ENCODE measurements around the gene NEIL1.
"Not testable (repeated sequence)": the region's sequence is repeated elsewhere in the genome, so short reads cannot be mapped to it uniquely, and the experiment has no call there.

The NEIL1 gene

DNA sequence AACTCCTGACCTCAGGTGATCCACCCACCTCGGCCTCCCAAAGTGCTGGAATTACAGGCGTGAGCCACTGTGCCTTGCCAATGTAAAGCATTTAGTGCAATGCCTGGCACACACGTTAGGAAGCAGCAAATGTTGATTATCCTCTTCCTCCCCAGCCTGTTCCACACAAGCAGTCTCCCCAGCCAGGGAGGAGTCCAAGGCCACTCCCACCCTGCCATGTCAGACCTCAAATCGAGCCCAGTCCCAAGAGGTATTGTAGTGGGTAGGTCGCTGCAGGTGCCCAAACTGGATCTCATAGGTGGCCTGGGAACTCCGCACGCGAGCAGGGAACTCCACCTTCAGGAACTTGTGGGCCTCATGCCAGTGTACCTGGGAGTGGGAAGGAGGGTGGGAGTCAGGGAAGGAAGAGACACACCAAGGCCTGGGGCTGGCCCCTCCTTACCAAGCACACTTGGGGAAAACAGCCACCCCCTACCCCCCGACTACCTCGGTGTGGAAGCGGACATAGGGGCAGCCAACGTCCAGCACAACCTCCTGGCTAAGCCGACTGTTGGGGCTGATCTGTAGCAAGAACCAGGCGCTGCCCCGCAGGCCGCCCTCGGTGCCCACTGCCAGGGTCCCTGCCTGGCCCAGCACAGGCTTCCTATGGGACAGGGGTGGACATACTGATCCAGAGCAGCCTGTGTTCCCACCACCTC lies 11.3 kb downstream of the NEIL1 start:
- no peak for DNase-seq

DNA sequence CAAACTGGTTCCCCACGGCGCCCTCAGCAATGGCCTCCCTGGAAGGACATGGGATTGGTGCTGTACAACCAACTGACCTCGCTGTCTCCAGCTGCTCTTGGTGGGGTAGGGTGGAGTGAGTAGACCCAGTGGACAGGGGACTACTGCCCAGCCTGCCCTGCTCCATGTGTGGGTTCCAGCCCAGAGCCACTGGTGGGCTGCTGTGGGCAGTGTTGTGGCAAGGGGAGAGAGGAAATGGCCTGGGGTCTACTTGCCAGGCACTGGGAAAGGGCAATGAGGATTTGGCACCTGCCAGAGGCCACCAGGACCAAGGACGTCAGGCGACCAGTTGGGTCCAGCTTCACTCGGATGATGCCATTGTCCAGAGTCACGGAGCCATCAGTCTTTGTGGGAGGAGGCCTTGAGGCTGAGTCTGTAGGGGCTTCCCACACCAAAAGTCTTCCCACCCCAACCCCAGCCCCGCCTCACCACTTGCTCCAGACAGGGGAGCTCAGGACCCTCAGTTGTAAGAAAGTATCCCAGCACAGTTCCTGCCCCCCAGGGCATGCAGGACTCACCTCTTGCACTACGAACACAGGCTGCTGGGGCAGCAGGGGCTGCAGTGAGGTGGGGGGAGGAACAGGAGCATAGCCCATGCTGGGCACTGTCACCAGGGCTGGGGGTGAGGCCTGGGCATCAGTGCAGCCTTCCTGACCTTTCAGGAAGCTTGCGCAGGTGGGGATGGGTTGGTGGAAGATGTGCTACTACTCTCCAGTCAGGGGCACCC lies 12.1 kb downstream of the NEIL1 start:
- DNase-seq = no peak

DNA sequence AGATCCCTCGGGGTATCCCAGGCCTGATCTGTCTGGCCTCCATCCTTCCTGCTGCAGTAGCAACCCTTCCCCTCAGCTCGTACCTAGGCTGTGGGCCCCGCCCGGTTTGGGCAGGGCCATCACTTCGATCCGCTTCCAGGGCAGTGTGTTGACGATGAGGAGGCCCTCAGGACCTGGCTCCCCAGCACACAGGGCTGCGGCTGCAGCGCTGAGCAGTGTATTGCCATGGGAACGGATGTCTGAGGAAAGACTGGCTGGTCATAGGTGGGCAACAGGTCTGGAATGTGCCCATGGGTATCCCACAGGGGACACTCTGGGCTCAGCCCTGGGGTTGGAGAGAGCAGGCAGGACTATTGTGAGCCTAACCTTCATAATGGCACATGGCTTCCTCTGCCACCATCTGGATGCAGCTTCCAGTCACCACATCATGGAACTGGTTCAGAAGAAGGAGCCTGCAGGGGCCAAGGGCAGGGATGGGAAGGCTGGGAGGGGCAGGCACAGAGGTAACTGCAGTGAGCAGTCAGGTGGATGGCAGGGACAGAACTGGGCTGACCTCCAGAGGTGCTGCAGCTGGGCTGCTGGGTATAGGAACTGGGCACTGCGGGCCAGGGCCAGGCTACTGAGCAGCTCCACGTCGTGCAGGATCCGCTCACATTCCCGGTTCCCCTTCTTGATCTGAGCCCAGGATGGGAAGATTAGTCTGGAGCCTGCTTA lies 12.9 kb downstream of the NEIL1 start:
- DNase-seq = no peak

DNA sequence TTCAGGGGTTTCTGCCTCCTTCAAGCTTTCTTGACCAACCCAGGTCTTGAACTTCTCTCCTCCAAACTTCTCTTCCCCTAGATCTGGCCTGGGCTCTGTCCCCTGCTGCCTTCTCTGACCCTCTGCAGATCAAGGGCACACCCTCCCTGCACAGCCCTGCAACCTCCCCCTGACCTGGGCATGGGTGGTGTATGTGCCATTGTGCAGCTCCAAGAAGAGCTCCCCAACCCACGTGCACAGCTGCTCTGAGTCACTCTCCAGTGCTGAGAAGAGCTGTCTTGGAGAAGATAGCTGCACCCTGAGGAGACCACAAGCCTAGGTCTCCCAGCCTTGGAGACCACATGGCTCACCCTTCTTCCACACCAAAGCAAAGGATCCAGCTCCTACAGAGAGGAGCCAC lies 13.6 kb downstream of the NEIL1 start:
- DNase-seq = no peak

DNA sequence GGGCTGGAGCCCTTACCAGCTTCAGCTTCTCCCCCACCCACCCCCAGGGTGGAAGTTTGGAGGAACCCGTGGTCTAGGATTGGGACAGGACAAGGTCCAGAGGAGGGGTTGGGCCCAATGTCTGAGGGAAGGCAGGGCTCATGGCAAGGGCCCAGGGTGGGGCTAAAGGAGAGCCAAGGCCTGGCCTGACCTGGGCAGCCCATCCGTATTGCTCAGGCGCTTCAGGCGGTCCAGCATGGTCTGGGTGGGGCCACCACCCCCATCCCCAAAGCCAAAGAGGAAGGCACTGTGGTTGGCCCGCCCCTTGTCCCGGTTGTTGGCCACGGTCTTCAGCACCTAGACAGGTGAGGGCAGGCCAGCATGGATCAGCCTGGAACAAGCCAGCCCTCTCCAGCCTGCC lies 14.0 kb downstream of the NEIL1 start:
- DNase-seq = no peak

DNA sequence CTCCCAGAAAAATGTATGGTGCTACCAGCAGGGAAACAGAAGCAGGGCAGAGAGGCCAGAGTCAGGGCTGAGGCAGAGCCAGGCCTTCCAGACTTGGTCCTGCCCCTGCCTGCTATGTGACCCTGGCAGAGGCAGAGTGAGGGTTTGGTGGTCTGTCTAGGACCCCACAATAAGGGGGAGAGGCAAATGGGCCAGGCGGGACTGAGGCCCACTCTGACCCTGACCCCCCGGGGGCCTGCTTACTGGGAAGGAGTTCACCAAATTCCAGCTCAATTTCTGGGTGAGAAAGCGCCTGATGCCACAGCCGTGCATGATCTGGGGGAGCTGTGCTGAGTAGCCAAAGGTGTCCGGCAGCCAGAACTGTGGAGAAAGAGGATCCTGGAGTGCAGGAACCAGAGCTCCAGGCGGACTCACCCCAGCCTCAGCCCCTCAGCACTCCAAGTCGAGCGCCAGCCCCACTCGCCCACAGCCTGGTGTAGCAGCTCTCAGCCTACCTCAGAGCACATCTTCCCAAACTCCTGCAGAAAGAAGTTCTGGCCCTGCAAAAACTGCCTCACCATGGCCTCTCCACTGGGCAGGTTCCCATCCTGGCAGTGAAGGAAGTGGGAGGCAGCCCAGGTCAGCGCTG lies 14.6 kb downstream of the NEIL1 start:
- no peak for DNase-seq

DNA sequence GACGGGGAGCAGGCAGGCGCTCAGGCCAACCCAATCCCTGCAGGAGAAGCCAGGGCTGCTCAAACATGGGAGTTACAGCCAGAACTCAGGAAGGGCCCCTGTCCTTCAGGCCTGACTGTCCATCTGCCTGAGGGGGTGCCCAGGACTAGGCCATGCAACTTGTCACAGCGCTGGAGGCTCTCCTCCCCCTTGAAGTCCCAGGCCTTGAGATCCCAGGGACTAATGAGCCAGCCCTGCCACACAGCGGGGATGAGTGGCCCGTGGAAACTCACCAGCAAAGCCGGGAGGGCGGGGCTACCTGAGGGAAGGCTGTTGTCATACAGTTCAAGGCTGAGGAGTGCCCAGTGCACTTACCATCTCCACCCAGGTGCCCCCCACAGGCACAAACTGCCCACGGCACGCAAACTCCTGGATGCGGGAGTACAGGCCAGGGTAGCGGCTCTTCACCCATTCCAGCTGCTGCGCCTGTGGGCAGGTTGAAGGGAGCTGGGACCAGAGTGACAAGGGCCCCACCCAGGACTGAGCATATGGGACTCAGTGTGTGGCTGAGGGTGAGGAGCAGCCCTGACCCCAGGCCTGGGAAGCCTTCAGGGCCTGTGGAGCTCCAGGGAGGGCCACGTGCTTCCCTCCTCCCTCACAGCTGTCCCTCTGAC lies 15.3 kb downstream of the NEIL1 start:
- DNase-seq = no peak

DNA sequence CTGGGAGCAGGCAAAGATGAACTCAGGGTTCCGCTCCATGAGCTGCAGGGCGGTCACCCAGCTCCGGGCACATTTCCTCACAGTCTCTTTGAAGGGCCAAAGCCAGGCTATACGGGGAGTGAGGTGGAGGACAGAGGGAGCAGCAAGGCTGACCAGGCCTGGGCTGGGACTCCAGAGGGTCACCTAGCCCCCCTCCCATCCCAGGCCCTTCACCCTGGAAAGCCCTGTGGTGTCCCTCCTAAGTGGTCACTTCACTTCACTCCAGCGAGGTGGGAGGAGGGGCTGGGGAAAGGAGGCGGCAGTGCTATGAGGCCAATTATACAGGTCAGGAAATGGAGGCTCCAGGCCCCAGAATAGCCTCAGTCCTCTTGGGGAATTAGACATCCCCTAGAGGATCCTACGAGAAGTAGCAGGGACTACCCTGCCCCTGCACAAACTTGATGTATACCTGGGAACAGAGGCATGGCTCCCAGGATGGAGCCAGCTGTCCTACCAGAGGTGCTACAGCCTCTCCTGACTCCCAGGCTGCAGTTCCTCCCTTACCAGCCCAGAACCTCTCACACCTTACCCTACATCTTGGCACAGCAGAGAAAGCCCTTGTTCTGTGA lies 15.9 kb downstream of the NEIL1 start:
- DNase-seq = no peak

DNA sequence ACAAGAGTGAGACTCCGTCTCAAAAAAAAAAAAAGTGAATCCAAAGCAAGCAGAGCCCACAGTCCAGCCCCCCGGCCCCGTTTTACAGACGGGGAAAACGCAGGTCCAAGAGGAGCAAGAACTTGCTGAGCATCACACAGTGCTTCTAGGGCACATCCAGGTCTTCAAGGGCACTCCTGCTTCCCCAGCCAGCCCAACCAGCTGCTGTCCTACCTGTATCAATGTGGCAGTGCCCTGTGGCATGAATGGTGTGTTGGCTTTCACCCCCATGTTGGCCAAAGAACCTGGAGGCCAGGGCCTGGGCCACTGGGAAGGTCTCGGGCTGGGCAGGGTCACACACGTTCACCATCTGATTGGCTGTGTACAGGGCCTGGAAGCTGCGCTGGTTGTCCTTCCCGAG lies 16.9 kb downstream of the NEIL1 start:
- no peak for DNase-seq

DNA sequence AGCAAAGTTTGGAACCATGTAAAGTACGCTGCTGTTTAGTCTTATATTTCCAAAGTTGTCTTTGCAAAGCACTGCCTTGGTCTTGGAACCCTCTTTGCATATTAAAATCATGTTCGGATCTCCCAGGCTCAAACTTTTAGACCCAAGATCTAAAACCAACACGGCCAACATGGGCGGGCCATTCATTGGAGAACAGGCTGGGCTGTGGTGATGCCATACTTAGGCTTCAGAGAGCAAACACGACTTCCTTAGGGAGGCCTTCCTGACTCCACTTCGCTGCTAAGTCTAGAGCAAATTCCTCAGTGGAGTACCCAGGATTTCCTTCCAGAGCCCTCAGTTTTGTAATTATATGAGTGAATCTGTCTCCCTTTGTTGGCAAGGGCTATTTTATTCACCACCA lies 18.0 kb downstream of the NEIL1 start:
- no peak for DNase-seq

DNA sequence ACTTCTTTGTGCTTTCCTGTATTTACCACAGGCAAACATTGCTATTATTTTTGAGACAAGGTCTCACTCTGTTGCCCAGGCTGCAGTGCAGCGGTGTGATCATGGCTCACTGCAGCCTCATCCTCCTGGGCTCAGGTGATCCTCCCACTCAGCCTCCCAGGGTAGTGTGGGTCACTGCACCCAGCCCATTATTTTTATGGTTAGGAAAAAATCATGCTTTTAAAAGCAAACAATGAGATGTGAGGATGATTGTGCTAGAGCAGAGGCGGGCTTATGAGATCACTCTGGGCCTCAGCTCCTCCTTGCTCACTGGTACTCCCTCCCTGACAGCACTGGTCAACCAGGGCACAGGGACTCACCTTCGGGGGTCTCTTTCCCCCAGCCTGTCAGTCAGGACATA lies 19.3 kb downstream of the NEIL1 start:
- DNase-seq = no peak

DNA sequence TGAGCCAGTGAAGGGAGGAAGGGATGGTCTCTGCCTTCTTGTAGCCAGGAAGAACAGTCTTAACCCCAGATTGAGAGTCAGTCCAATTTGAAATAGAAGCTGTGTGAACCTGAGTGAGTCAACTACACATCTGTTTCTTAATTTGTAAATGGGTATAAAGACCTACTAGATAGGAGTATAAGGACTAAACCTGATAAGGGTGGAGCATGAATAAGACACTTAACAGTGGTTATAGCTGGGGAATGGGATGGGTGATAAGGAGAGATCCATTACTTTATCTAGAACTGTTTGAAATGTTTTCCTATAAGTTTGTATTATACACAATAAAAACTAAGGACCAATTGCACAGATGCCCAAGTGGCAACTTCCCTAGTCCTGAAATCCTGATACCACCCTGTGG lies 20.2 kb downstream of the NEIL1 start:
- DNase-seq = no peak

DNA sequence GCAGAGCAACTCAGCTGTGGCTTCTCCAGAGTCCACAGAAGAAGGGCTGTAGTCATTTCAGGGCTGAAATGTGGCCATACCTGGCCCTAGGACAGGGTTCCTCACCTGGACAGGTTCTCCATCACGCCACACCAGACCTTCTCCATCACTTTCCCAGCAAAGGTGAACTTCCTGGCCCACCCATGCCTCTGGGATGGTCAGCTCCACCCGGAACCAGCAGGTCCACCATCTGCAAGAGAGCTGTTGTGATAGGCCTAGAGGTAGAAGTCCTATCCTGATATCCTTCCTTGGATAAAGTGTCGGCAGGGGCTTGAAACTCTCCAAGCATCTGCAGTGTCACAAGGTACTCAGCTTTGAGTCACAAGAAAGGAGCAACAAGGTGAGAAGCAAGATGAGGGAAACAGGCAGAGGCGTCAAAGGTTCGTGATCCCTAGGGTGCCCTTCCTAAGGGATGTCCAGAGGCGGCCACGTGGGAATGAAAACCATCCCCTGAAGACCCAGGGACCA lies 20.6 kb downstream of the NEIL1 start:
- DNase-seq = no peak

DNA sequence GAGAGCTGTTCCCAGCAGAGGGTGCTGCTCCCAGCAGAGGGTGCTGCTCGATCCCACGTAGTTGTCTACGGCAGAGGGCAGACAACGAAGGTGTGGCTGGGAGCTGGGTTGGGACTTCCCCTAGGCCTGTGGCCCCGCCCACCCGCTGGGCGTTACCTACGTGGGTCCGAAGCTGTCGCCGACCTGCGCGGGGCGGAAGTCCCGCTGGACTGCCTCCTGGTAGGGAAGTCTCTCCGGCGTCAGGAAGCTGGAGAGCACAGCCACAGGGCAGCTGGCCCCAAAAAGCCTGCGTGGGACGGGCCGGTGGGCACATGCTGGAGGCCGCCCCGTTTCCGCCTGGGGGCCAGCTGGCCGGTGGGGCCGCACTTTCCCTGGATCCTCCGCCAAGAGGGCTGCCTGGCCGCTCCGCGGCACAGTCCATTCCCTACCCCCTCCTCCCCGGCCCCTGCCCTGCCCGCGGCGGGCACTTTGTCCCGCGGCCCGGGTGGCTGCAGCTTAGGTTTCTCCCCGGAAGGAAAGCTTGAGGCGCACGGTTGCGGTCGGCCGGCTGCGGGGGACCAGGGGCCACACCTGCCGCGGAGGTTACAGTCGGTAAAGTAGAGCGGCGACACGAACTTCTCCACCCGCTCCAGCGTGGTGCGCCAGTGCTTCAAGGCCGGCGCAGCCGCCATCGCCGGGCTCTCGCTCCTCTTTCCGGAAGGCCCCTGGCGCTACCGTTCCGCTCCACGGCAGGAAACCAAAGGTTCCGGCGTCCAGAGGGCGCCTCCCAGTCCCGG lies 21.3 kb downstream of the NEIL1 start, which contains the start of gene MAN2C1:
TSS of gene MAN2C1 (minus strand) at position 695 of the 776 bp plus-strand sequence. CDS start at position 671, 24 bp downstream.
- peak; percentile 85 for DNase-seq

DNA sequence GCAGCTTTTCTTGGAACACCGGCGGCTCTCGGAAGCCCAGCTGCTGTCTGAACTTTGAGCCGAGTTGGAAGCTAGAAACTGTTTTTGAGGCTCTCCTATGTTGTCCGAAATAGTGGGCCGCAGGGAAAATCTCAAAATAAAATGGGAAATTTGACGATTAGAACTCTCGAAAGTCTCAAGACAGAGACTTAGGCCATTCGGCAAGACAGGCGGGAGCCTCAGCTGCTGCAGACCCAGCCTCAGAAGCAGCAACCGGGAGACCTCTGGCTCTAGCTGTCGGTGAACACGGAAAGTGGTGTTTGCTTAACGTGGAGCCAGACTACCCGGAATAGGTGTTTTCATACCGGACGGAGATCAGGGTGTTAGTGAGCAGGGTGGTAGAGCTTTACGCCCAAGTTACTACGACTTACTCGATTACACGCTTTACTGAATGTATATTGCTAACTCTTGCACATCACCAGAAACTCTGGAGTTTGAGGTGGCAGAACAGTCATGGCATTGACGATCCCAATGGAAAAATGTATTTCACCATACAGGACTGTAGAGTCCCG lies 21.9 kb downstream of the NEIL1 start:
- DNase-seq = no peak

DNA sequence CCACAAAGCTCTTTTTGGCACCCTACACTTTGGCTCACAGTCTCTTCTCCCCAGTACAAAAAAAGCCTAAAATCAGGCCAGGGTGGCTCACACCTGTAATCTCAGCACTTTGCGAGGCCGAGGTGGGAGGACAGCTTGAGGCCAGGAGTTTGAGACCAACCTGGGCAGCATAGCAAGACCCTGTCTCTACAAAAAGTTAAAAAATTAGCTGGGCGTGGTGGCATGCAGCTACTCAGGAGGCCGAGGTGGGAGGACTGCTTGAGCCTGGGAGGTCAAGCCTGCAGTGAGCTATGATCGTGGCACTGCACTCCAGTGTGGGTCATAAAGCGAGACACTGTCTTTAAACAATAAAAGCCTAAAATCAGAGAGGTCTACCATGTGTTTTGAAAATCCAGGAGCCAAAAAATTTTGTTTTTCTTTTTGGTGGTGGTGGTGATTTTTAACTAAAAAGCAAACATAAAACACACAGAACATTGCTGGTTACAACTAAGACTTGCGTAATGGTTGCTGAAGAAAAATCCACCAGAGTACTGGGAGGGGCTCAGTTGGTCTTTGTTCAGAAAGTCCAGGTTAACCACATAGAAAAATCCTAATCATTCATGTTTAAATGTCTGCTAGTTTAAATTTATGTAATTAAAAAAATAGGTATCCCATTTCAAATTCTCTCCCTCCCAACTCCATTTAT lies 23.2 kb downstream of the NEIL1 start:
- DNase-seq = no peak

DNA sequence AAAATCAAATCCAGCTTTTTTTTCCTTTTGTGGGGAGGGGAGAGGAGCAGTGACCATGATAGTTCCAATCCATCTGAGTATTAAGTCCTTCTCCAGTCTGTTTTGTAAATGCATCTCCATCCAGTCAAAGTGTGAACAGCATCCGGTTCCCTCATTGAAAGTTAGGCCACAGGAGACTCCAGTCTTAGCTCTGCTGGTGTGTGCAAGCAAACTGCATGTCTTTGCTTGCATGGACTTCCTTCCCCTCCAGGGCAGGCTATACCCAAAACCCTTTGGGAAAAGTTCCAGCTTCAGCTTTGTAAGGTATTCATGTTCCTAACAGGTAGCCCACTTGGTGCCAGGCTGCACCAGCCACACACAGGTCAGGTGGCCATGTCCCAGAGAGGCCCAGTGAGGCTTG lies 24.6 kb downstream of the NEIL1 start:
- DNase-seq = no peak

DNA sequence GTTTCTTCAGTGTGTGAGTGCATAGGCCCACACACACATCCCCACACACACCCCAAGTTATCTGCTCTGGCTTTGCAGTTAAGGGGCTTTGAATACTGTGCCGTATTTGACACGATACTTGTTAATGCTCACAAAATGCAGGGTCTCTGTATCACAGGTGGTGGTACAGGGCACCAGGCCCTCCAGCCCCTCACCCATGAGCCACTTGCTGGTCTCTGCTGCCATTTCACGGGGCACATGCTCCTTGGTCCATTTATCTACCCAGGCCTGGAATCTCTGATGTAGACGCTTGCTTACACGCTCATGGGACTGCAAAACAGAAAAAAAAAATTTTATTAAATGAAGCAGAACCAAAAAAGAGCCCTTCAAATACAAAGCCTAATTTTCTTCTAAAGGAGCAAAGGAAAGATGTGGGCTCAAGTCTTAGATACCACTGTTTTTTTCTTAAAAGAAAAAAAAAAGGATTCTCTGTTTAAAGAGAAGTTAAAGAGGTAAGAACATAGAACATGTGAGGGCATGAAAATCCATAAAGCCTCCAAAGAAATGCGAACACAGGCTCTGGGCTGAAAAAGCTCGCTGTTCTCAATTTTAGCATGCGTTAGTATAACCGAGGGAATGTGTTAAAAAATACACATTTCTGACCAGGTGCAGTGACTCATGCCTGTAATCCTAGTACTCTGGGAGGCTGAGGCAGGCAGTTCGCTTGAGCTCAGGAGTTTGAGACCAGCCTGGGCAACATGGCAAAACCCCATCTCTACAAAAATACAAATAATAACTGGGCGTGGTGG lies 25.3 kb downstream of the NEIL1 start:
- DNase-seq = no peak

DNA sequence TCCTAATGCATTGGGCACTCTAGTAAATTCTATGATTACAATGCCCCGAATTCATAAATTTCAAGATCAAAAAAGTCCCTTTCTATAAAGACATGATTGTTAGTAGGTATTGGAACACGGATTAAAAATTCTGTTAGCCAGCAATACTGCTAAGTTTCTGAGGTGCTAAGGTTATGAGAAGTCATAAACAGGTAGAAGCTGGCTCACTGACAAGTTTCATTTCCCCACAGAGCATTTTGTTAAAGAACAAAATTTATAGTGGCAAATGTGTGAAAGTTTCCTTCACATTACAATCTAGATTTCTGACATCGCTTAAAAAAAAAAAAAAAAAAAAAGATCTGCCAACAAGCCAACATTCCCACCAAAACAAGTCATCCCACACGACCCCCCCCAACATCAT lies 33.9 kb downstream of the NEIL1 start:
- no peak for DNase-seq

DNA sequence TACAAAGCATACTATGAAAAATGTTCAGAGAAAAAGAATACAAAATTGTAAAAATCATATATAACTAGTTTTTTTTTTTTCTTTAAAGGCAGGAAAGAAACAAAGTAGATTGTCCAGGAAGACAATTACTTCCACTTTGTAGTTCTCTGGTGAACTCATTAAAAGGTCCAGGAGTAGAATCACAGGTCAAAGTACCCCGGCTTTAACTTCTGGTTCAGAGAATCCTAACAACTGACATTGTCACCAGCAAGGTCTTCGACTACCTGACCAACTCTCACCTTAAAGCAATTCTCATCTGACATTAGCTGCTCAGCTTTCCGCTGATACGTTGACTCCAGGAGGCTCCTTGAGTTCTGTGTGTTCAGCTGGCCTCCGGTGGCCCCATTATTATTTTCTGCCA lies 37.1 kb downstream of the NEIL1 start:
- not testable (repeated sequence) for DNase-seq
